HL-60/S4 treated with phorbol 12-myristate 13-acetate at 8.2 ng/mL for 4 days and 3 days (cell line): ENCODE data around the gene CD3E.

ENCODE experiments used
- in situ Hi-C: fragments of 300-500 bp; cut with MboI; formaldehyde crosslinking; loops from 2 replicates; pipeline ENCODE4 v1.15.0; 2022; ENCODE audit warnings: low sequenced_read_pairs

CD3E gene

GRCh38 chr11:118321386-118322082 lies 17.0 kb downstream of the CD3E start:
- in situ Hi-C loops = no loop called here

- in situ Hi-C loops = no loop called here
Observed at GRCh38 chr11:118322721-118323120, 18.2 kb downstream of the CD3E start.

- in situ Hi-C loops = no loop called here
Observed at GRCh38 chr11:118325283-118325682, 20.8 kb downstream of the CD3E start.

- in situ Hi-C loops = no loop called here
Observed at GRCh38 chr11:118328745-118329144, 24.2 kb downstream of the CD3E start.

DNA sequence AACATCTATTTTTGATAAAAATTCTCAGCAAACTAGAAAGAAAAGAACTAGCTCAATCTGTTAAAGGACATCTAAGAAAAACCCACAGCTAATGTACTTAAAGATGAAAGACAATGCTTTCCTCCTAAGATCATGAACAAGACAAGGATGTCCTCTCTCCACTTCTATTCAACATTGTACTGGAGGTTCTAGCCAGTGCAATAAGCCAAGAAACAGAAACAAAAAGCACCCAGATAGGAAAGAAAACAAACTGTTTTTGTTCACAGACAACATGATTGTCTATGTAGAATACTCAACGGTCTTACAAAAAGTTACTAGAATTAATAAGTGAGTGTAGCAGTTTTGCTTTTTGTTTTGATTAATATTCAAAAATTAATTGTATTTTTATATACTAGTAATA lies 30.2 kb downstream of the CD3E start:
- in situ Hi-C loops = no loop called here

DNA sequence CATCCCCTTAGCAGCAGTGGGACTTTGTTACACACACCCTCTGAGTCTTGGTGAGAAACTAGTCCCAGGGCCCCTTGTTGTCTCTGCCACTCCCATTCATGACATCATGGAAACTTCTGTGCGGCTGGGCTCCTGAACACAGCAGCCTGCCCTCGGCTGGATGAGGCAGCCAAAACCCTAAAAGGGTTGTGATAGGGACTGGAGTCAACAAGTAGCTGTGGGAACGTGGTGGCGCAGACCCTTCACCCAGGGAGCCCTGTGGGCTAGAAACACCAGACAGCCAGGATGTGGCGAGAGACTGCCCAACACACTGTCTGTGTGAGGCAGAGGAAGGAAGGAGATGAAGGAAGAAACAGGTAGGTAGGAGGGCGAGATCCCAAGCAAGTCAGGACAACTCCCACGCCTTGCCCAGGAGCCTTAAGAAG lies 34.1 kb downstream of the CD3E start:
- in situ Hi-C loops = no loop called here

DNA sequence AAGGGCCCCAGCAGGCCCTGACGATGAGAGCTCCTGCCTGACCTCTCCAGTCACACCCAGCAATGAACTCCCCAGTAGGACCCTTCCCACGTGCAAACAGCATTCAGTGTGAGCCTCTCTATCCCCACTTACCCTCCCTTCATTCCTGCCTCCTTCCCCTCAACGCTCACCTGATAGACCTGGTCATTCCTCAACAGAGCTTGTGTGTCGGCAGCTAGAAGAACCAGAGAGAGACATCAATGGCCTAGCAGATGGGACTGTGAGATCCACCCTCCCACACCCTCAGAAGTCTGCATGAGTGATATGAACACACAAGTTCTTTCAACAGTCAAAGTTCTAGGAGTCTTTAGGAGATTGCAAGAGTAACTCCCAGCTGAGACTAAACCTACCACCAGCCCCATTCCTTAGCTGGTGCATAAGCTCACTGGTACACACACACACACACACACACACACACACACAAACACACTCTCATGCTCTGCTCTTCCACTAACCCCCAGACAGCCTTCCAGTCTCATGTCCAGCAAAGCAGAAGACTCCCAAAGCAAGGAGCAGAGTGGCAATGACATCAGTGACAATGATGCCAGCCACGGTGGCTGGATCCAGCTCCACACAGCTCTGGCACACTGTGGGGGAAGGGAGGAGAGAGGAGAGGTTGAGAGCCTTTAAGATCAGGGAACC lies 34.9 kb downstream of the CD3E start:
- in situ Hi-C loops = no loop called here

DNA sequence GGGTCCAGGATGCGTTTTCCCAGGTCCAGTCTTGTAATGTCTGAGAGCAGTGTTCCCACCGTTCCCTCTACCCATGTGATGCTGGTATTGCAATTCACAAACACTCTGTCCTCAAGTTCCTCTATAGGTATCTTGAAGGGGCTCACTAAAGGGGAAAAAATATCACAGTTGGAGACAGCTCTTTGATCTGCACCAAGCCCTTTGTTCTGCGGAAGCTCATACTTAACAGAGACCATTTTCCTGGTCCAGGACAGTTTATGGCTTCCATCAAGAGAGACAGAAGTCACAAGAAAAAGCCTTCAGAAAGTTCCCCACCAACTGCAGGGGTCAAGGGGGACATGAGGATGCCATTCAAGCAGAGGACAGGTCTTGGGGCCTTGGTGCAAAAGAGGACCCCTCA lies 35.9 kb downstream of the CD3E start:
- in situ Hi-C loops = no loop called here

GRCh38 chr11:118341261-118341660 lies 36.7 kb downstream of the CD3E start:
- in situ Hi-C loops = no loop called here

DNA sequence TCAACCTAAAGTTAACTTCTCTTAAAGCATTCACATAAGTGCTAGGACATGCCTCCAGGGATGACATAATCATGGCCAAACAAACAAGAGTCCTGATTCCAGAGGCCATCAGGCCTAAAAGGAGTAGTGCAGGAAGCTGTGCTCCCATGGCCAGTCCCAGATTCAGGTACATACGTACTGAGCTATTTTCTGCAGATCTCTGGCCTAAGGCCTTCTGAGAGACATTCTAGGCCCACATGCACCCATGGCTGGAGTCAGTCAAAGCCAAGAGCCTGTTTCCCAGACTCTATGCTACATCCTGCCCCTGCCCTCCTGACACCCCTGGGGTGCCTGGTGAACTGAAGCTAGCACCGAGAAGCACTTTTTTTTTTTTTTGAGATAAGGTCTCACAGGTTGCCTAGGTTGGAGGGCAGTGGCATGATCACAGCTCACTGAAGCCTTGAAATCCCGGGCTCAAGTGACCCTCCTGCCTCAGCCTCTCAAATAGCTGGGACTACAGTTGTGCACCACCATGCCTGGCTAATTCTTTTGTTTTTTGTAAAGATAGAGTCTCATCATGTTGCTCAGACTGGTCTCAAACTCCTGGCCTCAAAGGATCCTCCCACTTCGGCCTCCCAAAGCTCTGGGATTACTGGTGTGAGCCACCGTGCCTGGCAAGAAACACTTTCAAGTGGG lies 37.4 kb downstream of the CD3E start:
- in situ Hi-C loops = no loop called here

- in situ Hi-C loops = no loop called here
Observed at GRCh38 chr11:118342503-118343161, 38.1 kb downstream of the CD3E start, which contains the start of gene CD3D. Gene CD3D (minus strand): TSS chr11:118342705. CDS start chr11:118342607, 98 bp downstream.

DNA sequence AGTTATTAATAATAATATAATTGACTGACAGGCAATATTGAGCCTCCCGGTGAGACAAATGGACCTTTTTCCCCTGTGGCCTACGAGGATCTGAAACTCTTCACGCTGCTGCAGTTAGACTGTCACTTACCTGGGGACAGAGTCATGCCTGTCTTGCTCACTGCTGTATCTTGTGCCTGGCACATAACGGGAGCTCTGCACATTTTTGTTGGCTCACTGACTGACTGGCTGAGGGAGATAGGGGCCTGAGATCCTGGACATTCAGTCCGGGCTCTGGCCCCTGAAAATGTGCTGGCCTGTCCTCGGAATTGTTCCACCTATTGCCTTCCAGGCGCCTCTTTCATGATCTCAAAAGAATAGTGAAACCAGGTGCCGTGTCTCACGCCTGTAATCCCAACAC lies 38.7 kb downstream of the CD3E start:
- in situ Hi-C loops = no loop called here

- in situ Hi-C loops = no loop called here
Observed at GRCh38 chr11:118343981-118344515, 39.5 kb downstream of the CD3E start, which contains the start of gene CD3G. Gene CD3G (plus strand): TSS chr11:118344344. CDS start chr11:118344424, 80 bp downstream.

GRCh38 chr11:118349475-118349874 lies 44.9 kb downstream of the CD3E start:
- in situ Hi-C loops = no loop called here

GRCh38 chr11:118353084-118353710 lies 48.7 kb downstream of the CD3E start:
- in situ Hi-C loops = loop anchor here (10.0 kb wide), 2 partner anchors 48 to 158 kb away; partner anchors contain the start of gene CD3E

GRCh38 chr11:118358071-118358470 lies 53.5 kb downstream of the CD3E start:
- in situ Hi-C loops = loop anchor here (10.0 kb wide), 2 partner anchors 53 to 163 kb away; partner anchors contain the start of gene CD3E

DNA sequence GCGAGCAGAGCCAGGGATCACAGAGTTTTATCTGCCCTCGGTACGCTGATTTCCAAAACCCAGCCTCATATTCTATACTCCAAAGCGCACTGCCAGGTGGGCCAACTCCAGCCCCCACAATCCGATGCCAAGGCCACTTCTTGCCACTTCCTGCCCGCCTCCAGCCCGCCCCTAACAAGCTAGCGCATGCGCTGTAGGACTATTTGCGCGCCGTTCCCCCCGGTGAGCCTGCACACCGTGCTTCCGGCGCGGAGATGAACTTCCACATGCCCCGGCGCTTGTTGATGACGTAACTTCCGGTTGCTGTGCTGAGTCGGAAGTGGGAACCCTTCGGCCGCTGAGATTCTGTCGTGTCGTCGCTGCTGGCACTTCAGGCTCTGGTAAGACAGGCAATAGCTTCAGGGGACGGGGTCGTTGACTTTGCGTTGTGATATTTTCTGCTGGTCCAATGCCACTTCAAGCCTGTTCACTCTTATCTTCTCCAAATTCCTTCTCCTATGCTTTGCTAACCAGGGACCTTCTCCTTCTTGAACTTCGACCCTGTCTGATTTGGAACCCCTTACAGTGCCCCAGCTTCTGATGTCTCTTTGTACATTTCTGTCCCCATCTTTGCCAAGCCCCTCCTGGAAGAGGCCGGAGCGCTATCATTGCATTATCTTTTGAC lies 54.9 kb downstream of the CD3E start, which contains the start of gene UBE4A:
TSS of gene UBE4A (plus strand) at position 306 of the 664 bp plus-strand sequence. CDS start 5,481 bp downstream, outside the sequence.
- in situ Hi-C loops = loop anchor here (10.0 kb wide), 2 partner anchors 55 to 165 kb away; partner anchors contain the start of gene CD3E

- in situ Hi-C loops = no loop called here
Observed at GRCh38 chr11:118364956-118365615, 60.6 kb downstream of the CD3E start.
